ENCODE measurements around the gene RENBP.

Gene RENBP

DNA sequence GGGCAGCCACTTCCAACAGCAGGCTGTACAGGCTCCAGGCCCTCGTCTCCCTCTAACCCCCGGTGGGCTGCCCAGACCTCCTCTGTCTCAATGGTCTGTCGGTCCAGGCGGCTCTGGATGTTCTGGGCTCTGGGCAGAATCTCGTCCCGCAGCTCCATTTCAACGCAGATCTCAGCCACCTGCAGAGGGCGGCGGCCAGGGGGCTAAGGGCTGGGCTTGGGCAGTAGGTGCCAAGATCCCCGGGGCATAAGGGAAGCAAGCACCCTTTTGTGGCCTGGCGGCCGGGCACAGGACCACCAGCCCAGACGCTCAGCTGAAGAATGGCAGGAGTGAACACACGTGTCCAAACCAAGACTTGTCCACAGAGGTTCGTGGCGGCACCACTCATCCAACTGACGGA lies 30.7 kb downstream of the RENBP start:
- H2AFZ ChIP-seq (ENCODE audit: low read length) = no peak overlapping the region
- no peak overlapping the region for H2BK120ac ChIP-seq (ENCODE audit: low read depth, low read length)
- H2BK5ac ChIP-seq (ENCODE audit: low read length) = no peak overlapping the region
- no peak overlapping the region for H3K4me2 ChIP-seq (ENCODE audit: insufficient read depth, low read length, poor library complexity, severe bottlenecking)
- H3K18ac ChIP-seq (ENCODE audit: low read length) = no peak overlapping the region
- no peak overlapping the region for H3K4ac ChIP-seq (ENCODE audit: low read length)
- H4K8ac ChIP-seq (ENCODE audit: low read depth, low read length) = no peak overlapping the region
- H2AK5ac ChIP-seq (ENCODE audit: low read depth, low read length) = no peak overlapping the region
- H4K91ac ChIP-seq (ENCODE audit: low read depth, low read length, poor library complexity) = no peak overlapping the region
- H3K36me3 ChIP-seq (replicated peaks in 1 of 2; ENCODE audit: control insufficient read depth in 2 of 2, insufficient read depth in 2 of 2, low read length in 2 of 2) = no peaks in the 10 kb centered on the region
- H3K9ac ChIP-seq (ENCODE audit: low read depth, low read length, poor library complexity) = no peak overlapping the region
- no peak overlapping the region for H3K4me3 ChIP-seq (ENCODE audit: low read length in 2 of 2)
- peaks cover 2 to 4% of the 10 kb centered on the region in 2 donors for H3K4me1 ChIP-seq (ENCODE audit: control insufficient read depth in 2 of 2, insufficient read depth in 1 of 2, low read depth in 1 of 2, low read length in 2 of 2)
- WGBS, 2 donors (ENCODE audit: extremely low coverage in 2 of 2, insufficient read length in 2 of 2, insufficient replicate concordance in 1 of 2) = no CpG with 5 or more reads among the region's 17 CpGs
- no peak for DNase-seq (ENCODE audit: low spot score)
- no peak overlapping the region for H2BK15ac ChIP-seq (ENCODE audit: low read length)
- H2BK12ac ChIP-seq (ENCODE audit: low read length) = no peak overlapping the region
- no peaks in the 10 kb centered on the region for H3K79me1 ChIP-seq (ENCODE audit: low read depth, low read length)
- H3K14ac ChIP-seq (ENCODE audit: low read length) = no peak overlapping the region
- H3K9me3 ChIP-seq (replicated peaks in 1 of 2; ENCODE audit: control insufficient read depth in 2 of 2, insufficient read depth in 1 of 2, low read depth in 1 of 2, low read length in 2 of 2) = no peaks in the 10 kb centered on the region
- no peak overlapping the region for H3K23ac ChIP-seq (ENCODE audit: low read depth, low read length, poor library complexity)
- no peak overlapping the region for H3K27ac ChIP-seq (replicated peaks; ENCODE audit: low read length)
- H3K27me3 ChIP-seq (ENCODE audit: control insufficient read depth in 3 of 3, insufficient read depth in 3 of 3, low read depth in 1 of 3, low read length in 3 of 3) = peaks cover 0 to 41% (median 0%) of the 10 kb centered on the region in 3 experiments

DNA sequence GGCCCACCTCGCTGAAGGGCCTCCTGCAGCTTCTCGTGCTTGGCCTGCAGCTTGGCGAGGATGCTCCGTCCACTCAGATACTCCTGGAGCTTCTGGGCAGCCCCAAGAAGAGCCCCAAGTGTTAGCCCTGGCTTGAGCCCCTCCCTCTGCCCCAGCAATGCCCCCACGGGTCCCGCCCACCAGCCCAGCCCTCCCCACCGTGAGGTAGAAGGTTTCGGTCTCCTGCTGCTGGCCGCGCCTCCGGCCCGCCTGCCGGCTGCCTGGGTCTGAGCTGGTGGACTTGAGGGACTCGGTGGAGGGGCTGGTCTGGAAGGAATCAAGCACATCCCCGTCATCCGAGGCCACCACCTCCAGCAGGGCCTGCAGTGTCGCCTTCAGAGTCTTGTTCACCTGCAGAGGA lies 31.2 kb downstream of the RENBP start:
- no peak overlapping the region for H2AFZ ChIP-seq (ENCODE audit: low read length)
- H3K4me3 ChIP-seq (ENCODE audit: low read length in 2 of 2) = no peak overlapping the region
- H3K18ac ChIP-seq (ENCODE audit: low read length) = no peak overlapping the region
- no peak overlapping the region for H2BK5ac ChIP-seq (ENCODE audit: low read length)
- no peak overlapping the region for H3K27ac ChIP-seq (replicated peaks; ENCODE audit: low read length)
- H3K4me2 ChIP-seq (ENCODE audit: insufficient read depth, low read length, poor library complexity, severe bottlenecking) = no peak overlapping the region
- no peak overlapping the region for H3K4ac ChIP-seq (ENCODE audit: low read length)
- no peak overlapping the region for H4K91ac ChIP-seq (ENCODE audit: low read depth, low read length, poor library complexity)
- WGBS, 2 donors (ENCODE audit: extremely low coverage in 2 of 2, insufficient read length in 2 of 2, insufficient replicate concordance in 1 of 2) = no CpG with 5 or more reads among the region's 17 CpGs
- DNase-seq (ENCODE audit: low spot score) = no peak
- H2BK12ac ChIP-seq (ENCODE audit: low read length) = no peak overlapping the region
- H2BK15ac ChIP-seq (ENCODE audit: low read length) = no peak overlapping the region
- no peak overlapping the region for H3K14ac ChIP-seq (ENCODE audit: low read length)
- H2AK5ac ChIP-seq (ENCODE audit: low read depth, low read length) = no peak overlapping the region
- H3K9me3 ChIP-seq (replicated peaks in 1 of 2; ENCODE audit: control insufficient read depth in 2 of 2, insufficient read depth in 1 of 2, low read depth in 1 of 2, low read length in 2 of 2) = no peaks in the 10 kb centered on the region
- H3K9ac ChIP-seq (ENCODE audit: low read depth, low read length, poor library complexity) = no peak overlapping the region
- H2BK120ac ChIP-seq (ENCODE audit: low read depth, low read length) = no peak overlapping the region
- H3K23ac ChIP-seq (ENCODE audit: low read depth, low read length, poor library complexity) = no peak overlapping the region
- H4K8ac ChIP-seq (ENCODE audit: low read depth, low read length) = no peak overlapping the region
- H3K27me3 ChIP-seq (ENCODE audit: control insufficient read depth in 3 of 3, insufficient read depth in 3 of 3, low read depth in 1 of 3, low read length in 3 of 3) = peaks cover 0 to 37% (median 0%) of the 10 kb centered on the region in 3 experiments
- no peaks in the 10 kb centered on the region for H3K36me3 ChIP-seq (replicated peaks in 1 of 2; ENCODE audit: control insufficient read depth in 2 of 2, insufficient read depth in 2 of 2, low read length in 2 of 2)
- peaks cover 2 to 4% of the 10 kb centered on the region in 2 donors for H3K4me1 ChIP-seq (ENCODE audit: control insufficient read depth in 2 of 2, insufficient read depth in 1 of 2, low read depth in 1 of 2, low read length in 2 of 2)
- no peaks in the 10 kb centered on the region for H3K79me1 ChIP-seq (ENCODE audit: low read depth, low read length)

DNA sequence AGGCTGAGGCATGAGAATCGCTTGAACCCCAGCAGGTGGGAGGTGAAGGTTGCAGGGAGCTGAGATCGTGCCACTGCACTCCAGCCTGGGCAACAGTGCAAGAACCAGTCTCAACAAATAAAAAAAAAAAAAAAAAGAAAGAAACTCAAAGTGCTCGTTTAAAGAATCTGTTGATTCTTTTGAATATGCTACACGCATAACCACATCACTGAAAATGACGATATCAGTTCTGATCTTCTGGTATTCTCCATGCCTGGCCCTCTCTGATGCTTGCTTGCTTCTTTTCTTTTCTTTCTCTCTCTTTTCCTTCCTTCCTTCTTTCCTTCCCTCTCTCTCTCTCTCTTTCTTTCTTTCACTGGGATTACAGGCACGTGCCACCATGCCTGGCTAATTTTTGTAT lies 32.6 kb downstream of the RENBP start:
- no peak for DNase-seq (ENCODE audit: low spot score)
- no CpG with 5 or more reads among the region's 6 CpGs for WGBS, 2 donors (ENCODE audit: extremely low coverage in 2 of 2, insufficient read length in 2 of 2, insufficient replicate concordance in 1 of 2)
- no peaks in the 10 kb centered on the region for H3K79me1 ChIP-seq (ENCODE audit: low read depth, low read length)

DNA sequence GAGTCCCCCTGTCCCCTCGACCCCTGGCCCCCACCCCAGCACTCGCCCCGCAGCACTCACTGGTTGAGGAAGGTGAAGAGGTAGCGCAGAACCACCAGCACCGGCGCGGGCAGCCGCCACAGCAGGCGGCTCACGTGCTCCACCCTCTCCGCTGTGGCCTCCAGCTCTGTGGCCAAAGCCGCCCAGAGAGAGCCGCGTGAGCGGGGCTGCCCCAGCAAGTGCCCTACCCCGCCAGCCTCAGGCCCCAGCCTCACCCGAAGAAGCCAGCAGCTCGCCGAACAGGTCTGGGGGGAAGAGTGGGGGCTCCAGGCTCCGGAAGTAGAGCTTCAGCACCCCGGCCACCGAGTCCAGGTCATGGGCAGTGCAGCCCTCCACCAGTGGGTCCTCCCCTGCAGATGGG lies 34.0 kb downstream of the RENBP start:
- Histone ChIP-seq H3K27me3 (ENCODE audit: control insufficient read depth in 3 of 3, insufficient read depth in 3 of 3, low read depth in 1 of 3, low read length in 3 of 3) (peaks cover 0 to 35% (median 0%) of the 10 kb centered on the region in 3 experiments), H3K27ac (replicated peaks; ENCODE audit: low read length) (no peak overlapping the region), H3K9ac (ENCODE audit: low read depth, low read length, poor library complexity) (no peak overlapping the region), H3K4me1 (ENCODE audit: control insufficient read depth in 2 of 2, insufficient read depth in 1 of 2, low read depth in 1 of 2, low read length in 2 of 2) (peaks cover 2 to 4% of the 10 kb centered on the region in 2 donors), H2BK12ac (ENCODE audit: low read length) (no peak overlapping the region), H3K14ac (ENCODE audit: low read length) (no peak overlapping the region), H2AFZ (ENCODE audit: low read length) (no peak overlapping the region), H2BK120ac (ENCODE audit: low read depth, low read length) (no peak overlapping the region), H3K18ac (ENCODE audit: low read length) (no peak overlapping the region), H3K4me3 (ENCODE audit: low read length in 2 of 2) (no peak overlapping the region), H3K4me2 (ENCODE audit: insufficient read depth, low read length, poor library complexity, severe bottlenecking) (no peak overlapping the region), H3K79me1 (ENCODE audit: low read depth, low read length) (no peaks in the 10 kb centered on the region), H3K9me3 (replicated peaks in 1 of 2; ENCODE audit: control insufficient read depth in 2 of 2, insufficient read depth in 1 of 2, low read depth in 1 of 2, low read length in 2 of 2) (no peaks in the 10 kb centered on the region), H2BK5ac (ENCODE audit: low read length) (no peak overlapping the region), H3K36me3 (replicated peaks in 1 of 2; ENCODE audit: control insufficient read depth in 2 of 2, insufficient read depth in 2 of 2, low read length in 2 of 2) (no peaks in the 10 kb centered on the region), H2AK5ac (ENCODE audit: low read depth, low read length) (no peak overlapping the region), H2BK15ac (ENCODE audit: low read length) (no peak overlapping the region), H3K23ac (ENCODE audit: low read depth, low read length, poor library complexity) (no peak overlapping the region), H3K4ac (ENCODE audit: low read length) (no peak overlapping the region), H4K8ac (ENCODE audit: low read depth, low read length) (no peak overlapping the region), H4K91ac (ENCODE audit: low read depth, low read length, poor library complexity) (no peak overlapping the region)
- DNase-seq (ENCODE audit: low spot score) = no peak
- WGBS, 2 donors (ENCODE audit: extremely low coverage in 2 of 2, insufficient read length in 2 of 2, insufficient replicate concordance in 1 of 2) = no CpG with 5 or more reads among the region's 22 CpGs

More for the DNA sequence above, 32.6 kb downstream of the RENBP start:
- no peak overlapping the region for H2BK120ac ChIP-seq (ENCODE audit: low read depth, low read length)
- no peak overlapping the region for H4K91ac ChIP-seq (ENCODE audit: low read depth, low read length, poor library complexity)
- H3K4me3 ChIP-seq (ENCODE audit: low read length in 2 of 2) = no peak overlapping the region
- peaks cover 0 to 36% (median 0%) of the 10 kb centered on the region in 3 experiments for H3K27me3 ChIP-seq (ENCODE audit: control insufficient read depth in 3 of 3, insufficient read depth in 3 of 3, low read depth in 1 of 3, low read length in 3 of 3)
- no peak overlapping the region for H3K18ac ChIP-seq (ENCODE audit: low read length)
- no peak overlapping the region for H3K9ac ChIP-seq (ENCODE audit: low read depth, low read length, poor library complexity)
- H2BK5ac ChIP-seq (ENCODE audit: low read length) = no peak overlapping the region
- H2BK12ac ChIP-seq (ENCODE audit: low read length) = no peak overlapping the region
- no peak overlapping the region for H2AFZ ChIP-seq (ENCODE audit: low read length)
- no peak overlapping the region for H4K8ac ChIP-seq (ENCODE audit: low read depth, low read length)
- H2AK5ac ChIP-seq (ENCODE audit: low read depth, low read length) = no peak overlapping the region
- H3K4me1 ChIP-seq (ENCODE audit: control insufficient read depth in 2 of 2, insufficient read depth in 1 of 2, low read depth in 1 of 2, low read length in 2 of 2) = peaks cover 2 to 4% of the 10 kb centered on the region in 2 donors
- no peaks in the 10 kb centered on the region for H3K9me3 ChIP-seq (replicated peaks in 1 of 2; ENCODE audit: control insufficient read depth in 2 of 2, insufficient read depth in 1 of 2, low read depth in 1 of 2, low read length in 2 of 2)
- no peak overlapping the region for H3K4ac ChIP-seq (ENCODE audit: low read length)
- H3K14ac ChIP-seq (ENCODE audit: low read length) = no peak overlapping the region
- H3K4me2 ChIP-seq (ENCODE audit: insufficient read depth, low read length, poor library complexity, severe bottlenecking) = no peak overlapping the region
- no peak overlapping the region for H2BK15ac ChIP-seq (ENCODE audit: low read length)
- H3K23ac ChIP-seq (ENCODE audit: low read depth, low read length, poor library complexity) = no peak overlapping the region
- H3K27ac ChIP-seq (replicated peaks; ENCODE audit: low read length) = no peak overlapping the region
- H3K36me3 ChIP-seq (replicated peaks in 1 of 2; ENCODE audit: control insufficient read depth in 2 of 2, insufficient read depth in 2 of 2, low read length in 2 of 2) = no peaks in the 10 kb centered on the region

Measured in neuronal stem cell (in vitro differentiated cells).